Measurements from ENCODE around the gene TEDC2.

Gene TEDC2

GRCh38 chr16:2496223-2497115 lies 36.6 kb downstream of the TEDC2 start:
- H3K27me3 Mint-ChIP-seq, result no peaks in the 10 kb centered on the region
- H3K36me3 Mint-ChIP-seq, result peaks cover 5% of the 10 kb centered on the region
- ATAC-seq (ENCODE audit: low read depth), result no peak
- H3K4me3 Mint-ChIP-seq, result no peak overlapping the region
- peaks cover 3% of the 10 kb centered on the region for H3K4me1 Mint-ChIP-seq
- H3K27ac Mint-ChIP-seq, result no peak overlapping the region
- DNase-seq (ENCODE audit: low spot score in 2 of 2), result no peak
- H3K9me3 Mint-ChIP-seq, result no peaks in the 10 kb centered on the region

GRCh38 chr16:2497116-2497630 lies 37.3 kb downstream of the TEDC2 start:
- H3K4me3 Mint-ChIP-seq, result no peak overlapping the region
- peaks cover 3% of the 10 kb centered on the region for H3K4me1 Mint-ChIP-seq
- ATAC-seq (ENCODE audit: low read depth) (no peak), DNase-seq (ENCODE audit: low spot score in 2 of 2) (no peak)
- H3K27me3 Mint-ChIP-seq, result no peaks in the 10 kb centered on the region
- no peak overlapping the region for H3K27ac Mint-ChIP-seq
- peaks cover 5% of the 10 kb centered on the region for H3K36me3 Mint-ChIP-seq
- H3K9me3 Mint-ChIP-seq, result no peaks in the 10 kb centered on the region

DNA sequence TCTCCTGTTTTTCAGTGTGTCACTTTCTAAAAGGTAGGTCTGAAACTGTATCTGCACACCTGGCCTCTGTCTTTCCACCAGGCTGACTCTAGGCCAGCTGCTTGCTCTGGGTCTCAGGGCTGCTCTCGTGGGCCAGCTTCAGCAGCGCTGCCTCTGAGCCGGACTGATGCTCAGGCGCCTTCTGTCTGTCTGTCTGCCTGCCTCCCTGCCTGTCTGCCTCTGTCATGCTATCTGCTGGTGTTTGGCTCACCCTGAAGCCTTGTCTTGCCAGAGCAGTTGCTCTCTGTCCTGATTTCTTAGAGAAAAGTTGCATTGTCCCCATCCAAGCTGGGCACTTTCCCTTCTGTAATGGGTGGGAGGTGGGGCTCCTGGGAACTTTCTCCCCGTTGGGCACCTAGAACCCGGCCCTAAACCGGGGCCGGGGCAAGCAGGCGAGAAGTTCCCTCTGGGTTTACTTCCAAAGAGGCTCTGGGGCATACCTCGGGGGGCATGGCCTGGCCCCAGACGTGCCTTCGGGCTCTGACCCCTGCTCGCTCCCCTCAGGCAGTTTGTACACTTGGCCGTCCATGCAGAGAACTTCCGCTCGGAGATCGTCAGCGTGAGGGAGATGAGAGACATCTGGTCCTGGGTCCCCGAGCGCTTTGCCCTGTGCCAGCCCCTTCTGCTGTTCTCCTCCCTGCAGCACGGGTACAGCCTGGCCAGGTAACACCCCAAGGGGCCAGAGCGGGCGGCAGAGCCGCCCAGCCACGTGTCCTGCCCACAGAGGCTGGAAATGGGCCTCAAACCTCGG lies 38.0 kb downstream of the TEDC2 start:
- H3K27me3 Mint-ChIP-seq, result no peaks in the 10 kb centered on the region
- no peaks in the 10 kb centered on the region for H3K9me3 Mint-ChIP-seq
- no peak overlapping the region for H3K4me3 Mint-ChIP-seq
- DNase-seq (ENCODE audit: low spot score in 2 of 2) (no peak), ATAC-seq (ENCODE audit: low read depth) (no peak)
- H3K36me3 Mint-ChIP-seq, result peaks cover 5% of the 10 kb centered on the region
- no peak overlapping the region for H3K27ac Mint-ChIP-seq
- H3K4me1 Mint-ChIP-seq, result peaks cover 3% of the 10 kb centered on the region

- Mint-ChIP-seq H3K4me1 (peaks cover 3% of the 10 kb centered on the region), H3K27me3 (no peaks in the 10 kb centered on the region), H3K4me3 (no peak overlapping the region), H3K36me3 (peaks cover 5% of the 10 kb centered on the region), H3K27ac (no peak overlapping the region), H3K9me3 (no peaks in the 10 kb centered on the region)
- ATAC-seq (ENCODE audit: low read depth), result no peak
- DNase-seq (ENCODE audit: low spot score in 2 of 2), result no peak
Observed at GRCh38 chr16:2498531-2499253, 38.8 kb downstream of the TEDC2 start.

- Mint-ChIP-seq H3K36me3 (peaks cover 5% of the 10 kb centered on the region), H3K27me3 (no peaks in the 10 kb centered on the region), H3K9me3 (no peaks in the 10 kb centered on the region), H3K27ac (no peak overlapping the region), H3K4me1 (peaks cover 3% of the 10 kb centered on the region), H3K4me3 (no peak overlapping the region)
- DNase-seq (ENCODE audit: low spot score in 2 of 2), result no peak
- ATAC-seq (ENCODE audit: low read depth), result no peak
Observed at GRCh38 chr16:2499454-2499853, 39.5 kb downstream of the TEDC2 start.

GRCh38 chr16:2499890-2500429 lies 40.1 kb downstream of the TEDC2 start:
- Mint-ChIP-seq H3K27me3 (no peaks in the 10 kb centered on the region), H3K36me3 (peaks cover 5% of the 10 kb centered on the region), H3K27ac (no peak overlapping the region), H3K9me3 (no peaks in the 10 kb centered on the region), H3K4me1 (peaks cover 3% of the 10 kb centered on the region), H3K4me3 (no peak overlapping the region)
- no peak for DNase-seq (ENCODE audit: low spot score in 2 of 2)
- ATAC-seq (ENCODE audit: low read depth), result no peak

GRCh38 chr16:2500430-2500917 lies 40.6 kb downstream of the TEDC2 start:
- H3K36me3 Mint-ChIP-seq, result peaks cover 5% of the 10 kb centered on the region
- H3K27me3 Mint-ChIP-seq, result no peaks in the 10 kb centered on the region
- peaks cover 3% of the 10 kb centered on the region for H3K4me1 Mint-ChIP-seq
- no peak overlapping the region for H3K27ac Mint-ChIP-seq
- no peak overlapping the region for H3K4me3 Mint-ChIP-seq
- DNase-seq (ENCODE audit: low spot score in 2 of 2) (no peak), ATAC-seq (ENCODE audit: low read depth) (no peak)
- H3K9me3 Mint-ChIP-seq, result no peaks in the 10 kb centered on the region

- peaks cover 5% of the 10 kb centered on the region for H3K36me3 Mint-ChIP-seq
- peaks cover 3% of the 10 kb centered on the region for H3K4me1 Mint-ChIP-seq
- no peak overlapping the region for H3K4me3 Mint-ChIP-seq
- H3K27ac Mint-ChIP-seq, result no peak overlapping the region
- DNase-seq (ENCODE audit: low spot score in 2 of 2) (peak; percentile 82 to 84), ATAC-seq (ENCODE audit: low read depth) (peak; percentile 96)
- no peaks in the 10 kb centered on the region for H3K9me3 Mint-ChIP-seq
- H3K27me3 Mint-ChIP-seq, result no peaks in the 10 kb centered on the region
Observed at GRCh38 chr16:2500918-2501750, 41.2 kb downstream of the TEDC2 start.

- H3K4me1 Mint-ChIP-seq, result peaks cover 9% of the 10 kb centered on the region
- H3K9me3 Mint-ChIP-seq, result no peaks in the 10 kb centered on the region
- peaks cover 5% of the 10 kb centered on the region for H3K36me3 Mint-ChIP-seq
- ATAC-seq (ENCODE audit: low read depth), result no peak
- no peak for DNase-seq (ENCODE audit: low spot score in 2 of 2)
- H3K27me3 Mint-ChIP-seq, result no peaks in the 10 kb centered on the region
- H3K27ac Mint-ChIP-seq, result no peak overlapping the region
- no peak overlapping the region for H3K4me3 Mint-ChIP-seq
Observed at GRCh38 chr16:2501946-2502895, 42.3 kb downstream of the TEDC2 start.

GRCh38 chr16:2505695-2506094 lies 45.8 kb downstream of the TEDC2 start:
- Mint-ChIP-seq H3K4me1 (peaks cover 28% of the 10 kb centered on the region), H3K4me3 (no peak overlapping the region), H3K27ac (no peak overlapping the region), H3K36me3 (no peaks in the 10 kb centered on the region), H3K27me3 (no peaks in the 10 kb centered on the region), H3K9me3 (no peaks in the 10 kb centered on the region)
- no peak for ATAC-seq (ENCODE audit: low read depth)
- no peak for DNase-seq (ENCODE audit: low spot score in 2 of 2)

DNA sequence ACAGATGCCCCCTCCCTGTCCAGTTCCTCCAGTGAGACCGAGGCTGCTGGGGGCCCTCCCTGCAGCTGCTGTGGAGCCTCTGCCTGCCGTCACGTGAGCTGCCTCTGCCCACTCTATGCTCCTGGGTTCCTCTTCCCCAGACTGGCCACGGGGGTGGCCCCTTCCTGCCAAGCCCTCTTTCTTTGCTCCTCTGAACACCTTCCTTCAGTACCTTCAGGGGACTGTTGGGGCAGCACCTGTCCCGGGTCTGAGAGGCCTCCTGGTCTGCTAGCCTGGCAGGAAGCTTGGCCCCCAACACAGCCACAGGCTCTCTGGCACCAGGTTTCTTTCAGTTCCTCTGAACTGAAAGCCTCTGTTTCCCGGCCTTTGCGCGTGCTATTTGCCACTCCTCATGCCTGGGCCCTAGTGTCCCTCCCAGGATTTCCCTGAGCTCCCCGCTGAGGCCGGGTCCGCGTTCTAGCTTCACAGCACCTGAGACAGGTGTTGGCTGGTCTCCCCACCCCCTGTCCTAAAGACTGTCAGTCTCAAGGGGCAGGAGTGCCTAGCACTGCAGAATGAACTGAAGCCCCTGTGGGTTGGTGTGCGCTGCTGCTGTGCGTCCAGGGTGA lies 47.2 kb downstream of the TEDC2 start:
- no peaks in the 10 kb centered on the region for H3K27me3 Mint-ChIP-seq
- DNase-seq (ENCODE audit: low spot score in 2 of 2), result peak in 1 of 2 donors; percentile 68
- peak overlapping the region; percentile 75 for H3K4me3 Mint-ChIP-seq
- H3K4me1 Mint-ChIP-seq, result peaks cover 31% of the 10 kb centered on the region
- peak; percentile 88 for ATAC-seq (ENCODE audit: low read depth)
- peak overlapping the region; percentile 91 for H3K27ac Mint-ChIP-seq
- no peaks in the 10 kb centered on the region for H3K36me3 Mint-ChIP-seq
- H3K9me3 Mint-ChIP-seq, result no peaks in the 10 kb centered on the region

DNA sequence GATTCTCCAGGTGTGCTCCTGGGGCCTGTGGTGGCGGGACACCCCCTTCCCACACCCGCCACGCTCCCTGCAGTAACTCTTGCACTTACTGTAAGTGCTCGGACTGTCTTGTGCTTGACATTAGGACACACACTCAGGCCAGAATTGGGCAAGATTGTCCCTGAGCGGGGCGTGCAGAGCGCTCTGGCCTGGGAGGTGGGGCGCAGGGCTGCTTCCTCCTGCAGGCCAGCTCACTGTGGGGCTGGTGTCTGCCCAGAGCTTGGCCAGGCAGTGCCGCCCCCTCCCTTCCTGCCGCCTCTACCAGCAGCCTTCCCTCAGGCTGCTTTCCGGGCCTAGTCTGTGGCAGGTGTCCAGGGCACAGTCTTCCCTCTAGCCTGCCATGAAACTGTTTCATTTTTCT lies 47.8 kb downstream of the TEDC2 start:
- Mint-ChIP-seq H3K27me3 (no peaks in the 10 kb centered on the region), H3K4me1 (peaks cover 36% of the 10 kb centered on the region), H3K36me3 (no peaks in the 10 kb centered on the region), H3K4me3 (peak overlapping the region; percentile 75), H3K27ac (peak overlapping the region; percentile 91), H3K9me3 (no peaks in the 10 kb centered on the region)
- DNase-seq (ENCODE audit: low spot score in 2 of 2) (no peak), ATAC-seq (ENCODE audit: low read depth) (no peak)
